Heart left ventricle (tissue), 13 donors: ENCODE data around the gene SH3D19.

ENCODE experiments used
- CTCF ChIP-seq, 12 donors: fragments of 200-600 bp; sonication (generic) in 4 of 12; IDR thresholded peaks; one replicate each; pipeline versions ENCODE4 v1.5.0 to v1.8.0; 2018 to 2022; ENCODE audit warnings: antibody characterized with exemption in 12 of 12, mild to moderate bottlenecking in 5 of 12
- POLR2A ChIP-seq, 2 donors: fragments of 450-650 bp; IDR thresholded peaks; one replicate each; pipeline ENCODE4 v1.6.1; 2017; ENCODE audit warnings: antibody characterized with exemption in 2 of 2, mild to moderate bottlenecking in 2 of 2, moderate library complexity in 2 of 2
- donor health status: ischemic (EF 13 %, LVEDD 7.1; RV severe dilation, severe dysfunction).
- donor health status: DM: no; HTN: yes; CAD: no.
- donor health status: DM: no; HTN: no; CAD: no.
- donor health status: ischemic (EF 25% LVEDD 6.9; RV normal size, moderate dysfunction).
- donor health status: ischemic (EF 25% LVEDD 5.7; RV mildly dilated, moderate dysfunction).
- donor health status: ischemic (EF 35%, LVEDD 5.7; RV mildly dilated, moderate dysfunction).
- donor health status: nonischemic (EF 11% LVEDD 7.7; RV severe dilation, severe dysfunction).
- donor health status: DM: yes; HTN: yes; CAD: no.
- donor health status: PGD.
- donor health status: ischemic (EF 29% LVEDD 5.4; RV normal size, mild dysfunction).
- donor health status: nonischemic (EF 23%, LVEDD 6.1; RV moderate dilation, normal function).

- TF ChIP-seq POLR2A (IDR thresholded peaks at IDR 0.05) = no peak
- TF ChIP-seq CTCF (IDR thresholded peaks at IDR 0.05) = no peak
These were observed 215.2 kb downstream of the SH3D19 start for GRCh38 chr4:151110236-151110635.
